CD4-positive, alpha-beta T cell (primary cell): ENCODE results near the gene SNX14. TPM values are rescaled to one million over a fixed set of nuclear protein-coding genes. Genes with fewer than 3 reads are reported as not detected.
"Not testable (repeated sequence)": the region's sequence is repeated elsewhere in the genome, so short reads cannot be mapped to it uniquely, and the experiment has no call there.

Source experiments
- ATAC-seq: fragments of 200-7000 bp; cut with Tn5 transposase; one replicate; pipeline ENCODE4 v1.10.0; 2022; ENCODE audit warnings: mild to moderate bottlenecking; ENCODE audit not compliant: poor library complexity
- CTCF ChIA-PET: fragments of 350-600 bp; sonication (Branson Sonifier 250); formaldehyde crosslinking; loops from one replicate; lab custom pipeline; 2021; ENCODE audit warnings: antibody characterized with exemption, inconsistent platforms; lab: Charles Lee
- POLR2A ChIA-PET: fragments of 350-600 bp; sonication (Branson Sonifier 250); formaldehyde crosslinking; loops from one replicate; lab custom pipeline; 2021; ENCODE audit warnings: antibody characterized with exemption, inconsistent platforms; lab: Charles Lee
- DNase-seq, 14 experiments: peaks; one replicate each; pipeline ENCODE4 v3.0.0-alpha.2; 2013 to 2020; ENCODE audit warnings: mixed read lengths in 2 of 14
- H3K27ac ChIP-seq, 2 donors: one replicate each; pipeline versions ENCODE4 v1.5.1 to v1.7.0; 2013; ENCODE audit warnings: low read length in 2 of 2, low read depth in 1 of 2, mild to moderate bottlenecking in 1 of 2
- H3K27me3 ChIP-seq, 2 experiments: 1 replicate in 1 of 2; 2 replicates in 1 of 2; pipeline versions ENCODE4 v1.6.1 to v1.7.0; 2013; ENCODE audit warnings: low read length in 2 of 2, control low read depth in 1 of 2, mild to moderate bottlenecking in 1 of 2, moderate library complexity in 1 of 2; ENCODE audit not compliant: insufficient read depth in 2 of 2, control insufficient read depth in 1 of 2
- H3K36me3 ChIP-seq: one replicate; pipeline ENCODE4 v1.6.1; 2013; ENCODE audit warnings: low read length, control low read depth; ENCODE audit not compliant: insufficient read depth
- H3K4me1 ChIP-seq: one replicate; pipeline ENCODE4 v1.6.1; 2013; ENCODE audit warnings: low read length, control low read depth; ENCODE audit not compliant: insufficient read depth
- H3K4me3 ChIP-seq: one replicate; pipeline ENCODE4 v1.5.1; 2013; ENCODE audit warnings: mild to moderate bottlenecking, low read length, moderate library complexity
- H3K9me3 ChIP-seq, 2 experiments: 1 replicate in 1 of 2; 2 replicates in 1 of 2; pipeline versions ENCODE4 v1.6.1 to v1.7.0; 2013; ENCODE audit warnings: low read length in 2 of 2, mild to moderate bottlenecking in 2 of 2, control low read depth in 1 of 2, moderate library complexity in 1 of 2; ENCODE audit not compliant: control insufficient read depth in 1 of 2, insufficient read depth in 1 of 2
- H3K27ac Mint-ChIP-seq: one replicate; pipeline ENCODE4 v1.8.0; 2020; ENCODE audit warnings: mixed read lengths
- H3K27me3 Mint-ChIP-seq: one replicate; pipeline ENCODE4 v1.8.0; 2021; ENCODE audit warnings: mixed read lengths
- H3K36me3 Mint-ChIP-seq: one replicate; pipeline ENCODE4 v1.8.0; 2021; ENCODE audit warnings: low read depth, mixed read lengths
- H3K4me1 Mint-ChIP-seq: one replicate; pipeline ENCODE4 v1.8.0; 2021; ENCODE audit warnings: low read depth, mixed read lengths
- H3K4me3 Mint-ChIP-seq: one replicate; pipeline ENCODE4 v1.8.0; 2020; ENCODE audit warnings: mild to moderate bottlenecking, mixed read lengths
- H3K9me3 Mint-ChIP-seq: one replicate; pipeline ENCODE4 v1.8.0; 2020; ENCODE audit warnings: mixed read lengths
- CTCF ChIP-seq: fragments of 200-600 bp; IDR thresholded peaks from one replicate; pipeline ENCODE4 v1.8.0; 2022; ENCODE audit warnings: antibody characterized with exemption, mild to moderate bottlenecking
- intact Hi-C, 2 experiments: fragments of 100-400 bp; cut with DNase I in 1 of 2; cut with micrococcal nuclease in 1 of 2; formaldehyde crosslinking; loops; one replicate each; pipeline versions ENCODE4 v1.15.1 to v1.9.0; 2023 to 2025; cut with DNase I, micrococcal nuclease
- total RNA-seq, 174 experiments: library from RNA in 2 of 174; stranded (reverse) in 2 of 174; gene quantifications; one replicate each; pipeline ENCODE4 v1.2.3 and lab custom pipeline; 2021 to 2026

The SNX14 gene
- total RNA-seq, 2 experiments from 2014 or later = 30.8 to 31.5 TPM

- intact Hi-C loops = no loop called here
- Mint-ChIP-seq H3K27me3 (no peaks in the 10 kb centered on the region), H3K4me3 (peak overlapping the region; percentile 35), H3K4me1 (peaks cover 71% of the 10 kb centered on the region), H3K36me3 (peaks cover 94% of the 10 kb centered on the region), H3K9me3 (no peaks in the 10 kb centered on the region), H3K27ac (peak overlapping the region; percentile 55)
- Histone ChIP-seq H3K27me3 (no peaks in the 10 kb centered on the region), H3K9me3 (no peaks in the 10 kb centered on the region), H3K27ac (no peak overlapping the region), H3K4me1 (peaks cover 27% of the 10 kb centered on the region), H3K36me3 (peaks cover 77% of the 10 kb centered on the region), H3K4me3 (no peak overlapping the region)
- CTCF ChIA-PET = no interaction called here
- TF ChIP-seq CTCF = no peak
- no peak for ATAC-seq
- no peak for DNase-seq
- POLR2A ChIA-PET = interaction anchor here (8.4 to 9.8 kb wide), 2 partner anchors 39 to 43 kb away, joined by 174 to 849 read pairs; partner anchors contain the start of gene SNX14
Observed at GRCh38 chr6:85637579-85637978, 43.9 kb upstream of the SNX14 start.

- Mint-ChIP-seq H3K9me3 (no peaks in the 10 kb centered on the region), H3K27me3 (no peaks in the 10 kb centered on the region), H3K36me3 (peaks cover 93% of the 10 kb centered on the region), H3K4me3 (no peak overlapping the region), H3K27ac (no peak overlapping the region), H3K4me1 (peaks cover 63% of the 10 kb centered on the region)
- Histone ChIP-seq H3K27ac (no peak overlapping the region), H3K9me3 (no peaks in the 10 kb centered on the region), H3K4me3 (no peak overlapping the region), H3K27me3 (no peaks in the 10 kb centered on the region), H3K36me3 (peaks cover 95% of the 10 kb centered on the region), H3K4me1 (peaks cover 15% of the 10 kb centered on the region)
- intact Hi-C loops = no loop called here
- ChIA-PET POLR2A (interaction anchor here (1.9 to 3.2 kb wide), 2 partner anchors 10 to 46 kb away, joined by 6 to 13 read pairs; partner anchors contain the start of gene SYNCRIP), CTCF (interaction anchor here (1.2 kb wide), 1 partner anchor 31 kb away, joined by 3 read pairs; no protein-coding TSS in a partner anchor)
- ATAC-seq (no peak), DNase-seq (no peak)
- no peak for TF ChIP-seq CTCF
Observed at GRCh38 chr6:85632164-85632942, 38.7 kb upstream of the SNX14 start.

- H3K9me3 ChIP-seq, H3K27me3 ChIP-seq, H3K27ac Mint-ChIP-seq, H3K27me3 Mint-ChIP-seq, H3K4me3 Mint-ChIP-seq, H3K27ac ChIP-seq, H3K4me3 ChIP-seq, DNase-seq, ATAC-seq, H3K9me3 Mint-ChIP-seq, intact Hi-C loops: not testable (repeated sequence)
- Mint-ChIP-seq H3K36me3 (peaks cover 93% of the 10 kb centered on the region), H3K4me1 (peaks cover 66% of the 10 kb centered on the region)
- CTCF ChIA-PET = interaction anchor here (1.0 kb wide), 1 partner anchor 33 kb away, joined by 3 read pairs; no protein-coding TSS in a partner anchor
- Histone ChIP-seq H3K36me3 (peaks cover 92% of the 10 kb centered on the region), H3K4me1 (peaks cover 15% of the 10 kb centered on the region)
- POLR2A ChIA-PET = interaction anchor here (0.9 to 3.2 kb wide), 3 partner anchors 10 to 47 kb away, joined by 6 to 13 read pairs (median 6); partner anchors contain the start of gene SYNCRIP
Observed at GRCh38 chr6:85631117-85631516, 37.5 kb upstream of the SNX14 start.
